Measurements from ENCODE around the gene SMG6. TPM values are rescaled to one million over a fixed set of nuclear protein-coding genes. Genes with fewer than 3 reads are reported as not detected.

Gene SMG6
- total RNA-seq, 1 donor from 2014 or later, result 36.7 TPM

GRCh38 chr17:2183346-2183745 lies 120.2 kb downstream of the SMG6 start:
- H3K27ac Mint-ChIP-seq (ENCODE audit: unreplicated experiment), result no peak overlapping the region
- no peaks in the 10 kb centered on the region for H3K27me3 Mint-ChIP-seq (ENCODE audit: unreplicated experiment)
- no peak for TF ChIP-seq CTCF (IDR thresholded peaks at IDR 0.05)
- no peak for DNase-seq (ENCODE audit: extremely low spot score, unreplicated experiment)
- H3K36me3 Mint-ChIP-seq (ENCODE audit: unreplicated experiment), result peaks cover 33% of the 10 kb centered on the region
- H3K9me3 Mint-ChIP-seq (ENCODE audit: unreplicated experiment), result no peaks in the 10 kb centered on the region
- no peak overlapping the region for H3K4me3 Mint-ChIP-seq (ENCODE audit: unreplicated experiment)
- H3K4me1 Mint-ChIP-seq (ENCODE audit: unreplicated experiment), result peaks cover 42% of the 10 kb centered on the region

GRCh38 chr17:2181897-2182448 lies 121.6 kb downstream of the SMG6 start:
- H3K27me3 Mint-ChIP-seq (ENCODE audit: unreplicated experiment), result no peaks in the 10 kb centered on the region

GRCh38 chr17:2181206-2181896 lies 122.2 kb downstream of the SMG6 start:
- no peak overlapping the region for H3K4me3 Mint-ChIP-seq (ENCODE audit: unreplicated experiment)
- no peaks in the 10 kb centered on the region for H3K9me3 Mint-ChIP-seq (ENCODE audit: unreplicated experiment)
- H3K27ac Mint-ChIP-seq (ENCODE audit: unreplicated experiment), result peak overlapping the region; percentile 60
- no peak for DNase-seq (ENCODE audit: extremely low spot score, unreplicated experiment)
- no peaks in the 10 kb centered on the region for H3K27me3 Mint-ChIP-seq (ENCODE audit: unreplicated experiment)
- peaks cover 21% of the 10 kb centered on the region for H3K36me3 Mint-ChIP-seq (ENCODE audit: unreplicated experiment)
- TF ChIP-seq CTCF (IDR thresholded peaks at IDR 0.05), result no peak
- H3K4me1 Mint-ChIP-seq (ENCODE audit: unreplicated experiment), result peaks cover 61% of the 10 kb centered on the region

More at GRCh38 chr17:2181897-2182448, 121.6 kb downstream of the SMG6 start:
- TF ChIP-seq CTCF (IDR thresholded peaks at IDR 0.05), result no peak
- DNase-seq (ENCODE audit: extremely low spot score, unreplicated experiment), result no peak
- Mint-ChIP-seq H3K27ac (ENCODE audit: unreplicated experiment) (peak overlapping the region; percentile 60), H3K4me3 (ENCODE audit: unreplicated experiment) (no peak overlapping the region), H3K9me3 (ENCODE audit: unreplicated experiment) (no peaks in the 10 kb centered on the region), H3K36me3 (ENCODE audit: unreplicated experiment) (peaks cover 28% of the 10 kb centered on the region), H3K4me1 (ENCODE audit: unreplicated experiment) (peaks cover 55% of the 10 kb centered on the region)

- no peak overlapping the region for H3K27ac Mint-ChIP-seq (ENCODE audit: unreplicated experiment)
- no peak overlapping the region for H3K4me3 Mint-ChIP-seq (ENCODE audit: unreplicated experiment)
- H3K4me1 Mint-ChIP-seq (ENCODE audit: unreplicated experiment), result peaks cover 64% of the 10 kb centered on the region
Observed at GRCh38 chr17:2180768-2181167, 122.8 kb downstream of the SMG6 start.

More at GRCh38 chr17:2180768-2181167, 122.8 kb downstream of the SMG6 start:
- Mint-ChIP-seq H3K9me3 (ENCODE audit: unreplicated experiment) (no peaks in the 10 kb centered on the region), H3K27me3 (ENCODE audit: unreplicated experiment) (no peaks in the 10 kb centered on the region), H3K36me3 (ENCODE audit: unreplicated experiment) (peaks cover 17% of the 10 kb centered on the region)
- no peak for TF ChIP-seq CTCF (IDR thresholded peaks at IDR 0.05)
- no peak for DNase-seq (ENCODE audit: extremely low spot score, unreplicated experiment)
